Activated CD4-positive, alpha-beta T cell treated with anti-CD3 and anti-CD28 coated beads for 4 hours (primary cell): ENCODE data around the gene SCRN3.
"Not testable (repeated sequence)": the region's sequence is repeated elsewhere in the genome, so short reads cannot be mapped to it uniquely, and the experiment has no call there.

ENCODE experiments used
- DNase-seq, 2 donors: peaks; one replicate each; pipeline ENCODE4 v3.0.0-alpha.2; 2020

SCRN3 gene

DNA sequence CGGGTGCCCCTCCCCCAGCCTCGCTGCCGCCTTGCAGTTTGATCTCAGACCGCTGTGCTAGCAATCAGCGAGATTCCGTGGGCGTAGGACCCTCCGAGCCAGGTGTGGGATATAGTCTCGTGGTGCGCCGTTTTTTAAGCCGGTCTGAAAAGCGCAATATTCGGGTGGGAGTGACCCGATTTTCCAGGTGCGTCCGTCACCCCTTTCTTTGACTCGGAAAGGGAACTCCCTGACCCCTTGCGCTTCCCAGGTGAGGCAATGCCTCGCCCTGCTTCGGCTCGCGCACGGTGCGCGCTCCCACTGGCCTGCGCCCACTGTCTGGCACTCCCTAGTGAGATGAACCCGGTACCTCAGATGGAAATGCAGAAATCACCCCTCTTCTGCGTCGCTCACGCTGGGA, 14.5 kb downstream of the SCRN3 start:
- DNase-seq: not testable (repeated sequence)

DNA sequence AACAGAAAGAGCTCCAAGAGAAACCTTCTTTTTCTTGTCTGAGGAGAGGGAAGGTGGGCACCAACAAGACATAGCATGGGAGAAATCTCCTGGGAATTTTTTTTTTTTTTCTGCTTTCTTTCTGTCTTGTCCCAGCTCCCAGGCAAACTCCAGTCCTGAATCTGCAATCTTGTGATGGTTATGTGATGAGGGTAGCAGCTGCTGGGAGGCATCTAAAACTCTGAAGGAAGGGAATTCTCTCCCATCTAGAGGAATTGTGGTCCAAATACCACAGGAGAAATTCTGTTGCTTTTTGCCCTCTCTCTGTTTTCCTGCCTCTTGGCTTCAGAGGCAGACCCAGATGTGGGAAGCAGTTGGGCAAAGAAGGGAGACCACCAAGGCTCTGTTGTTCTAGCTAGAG, 16.7 kb downstream of the SCRN3 start:
- no peak for DNase-seq

DNA sequence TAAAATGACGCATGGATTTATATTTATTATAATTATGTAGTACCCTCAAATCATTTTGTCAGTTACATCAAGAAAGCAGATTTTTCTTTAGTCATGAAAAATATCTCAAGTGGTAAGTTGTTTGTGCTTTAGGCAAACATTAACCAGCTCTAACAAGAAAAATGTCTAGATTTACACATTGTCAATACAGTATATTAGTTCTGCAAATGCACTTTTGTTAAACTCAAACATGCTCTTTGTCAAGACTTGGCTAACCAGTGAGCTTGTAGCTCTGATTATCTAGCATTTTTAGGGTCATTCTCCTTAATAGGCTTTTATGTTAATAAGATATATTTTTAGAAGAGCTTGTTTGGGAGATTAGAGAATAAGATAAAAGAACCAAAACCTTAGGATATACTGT, 32.7 kb downstream of the SCRN3 start:
- DNase-seq: no peak

GRCh38 chr2:174430066-174430465, 34.5 kb downstream of the SCRN3 start:
- DNase-seq: no peak

DNA sequence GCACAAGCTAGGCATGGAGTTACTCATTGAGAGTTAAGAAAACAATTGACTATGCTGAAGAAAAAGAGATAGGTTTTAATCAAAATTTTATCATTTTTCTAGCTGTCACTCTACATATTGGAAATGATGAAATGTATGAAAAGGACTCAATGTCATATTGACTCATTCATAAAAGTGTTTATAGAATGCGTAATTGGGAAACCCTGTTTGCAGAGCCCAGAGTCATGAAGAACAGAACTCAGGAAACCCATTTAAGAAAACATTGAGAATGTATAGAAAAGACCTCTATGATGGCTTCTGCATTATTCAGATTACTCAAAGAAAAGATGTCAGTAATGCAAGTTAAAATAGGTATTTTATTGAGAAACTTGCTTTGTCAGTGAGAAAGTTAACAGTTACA, 36.4 kb downstream of the SCRN3 start:
- no peak for DNase-seq

DNA sequence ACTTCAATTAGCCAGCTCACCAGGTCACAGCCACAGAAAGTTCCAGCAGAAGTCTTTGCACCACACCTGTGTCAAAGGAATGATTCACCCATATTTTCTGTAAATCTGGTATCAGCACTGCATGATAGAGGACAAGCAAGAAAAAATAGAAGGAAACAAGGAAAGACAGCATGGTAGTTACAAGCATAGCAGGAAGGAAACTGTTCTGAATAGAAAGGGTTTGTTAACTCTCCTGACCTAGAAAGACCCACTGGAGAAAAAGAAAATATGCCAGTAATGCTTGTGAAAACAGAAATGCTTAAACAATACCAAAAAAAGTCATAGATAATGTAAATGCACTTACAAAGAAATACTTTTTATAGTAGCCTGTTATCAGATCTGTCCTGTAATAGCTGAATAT, 40.8 kb downstream of the SCRN3 start:
- no peak for DNase-seq

- DNase-seq: no peak
Observed at GRCh38 chr2:174438146-174438886, 42.8 kb downstream of the SCRN3 start.

DNA sequence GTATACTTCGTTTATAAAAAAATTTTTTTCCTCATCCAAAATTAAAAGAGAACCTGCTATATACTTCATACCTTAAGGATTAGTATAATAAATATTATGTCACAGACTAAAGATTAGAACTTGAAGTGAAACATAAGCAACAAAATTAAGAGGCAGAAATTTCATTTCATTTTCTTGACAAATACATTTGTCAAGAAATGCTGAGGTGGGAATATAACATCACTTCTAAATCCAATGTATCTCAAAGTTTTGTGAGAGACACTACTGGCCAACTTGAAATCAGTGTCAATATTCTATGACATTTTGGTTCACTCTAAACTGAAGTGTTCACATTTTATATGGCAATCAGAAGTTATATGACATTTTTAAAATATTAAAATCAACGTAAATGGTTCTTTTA, 43.8 kb downstream of the SCRN3 start:
- DNase-seq: no peak

DNA sequence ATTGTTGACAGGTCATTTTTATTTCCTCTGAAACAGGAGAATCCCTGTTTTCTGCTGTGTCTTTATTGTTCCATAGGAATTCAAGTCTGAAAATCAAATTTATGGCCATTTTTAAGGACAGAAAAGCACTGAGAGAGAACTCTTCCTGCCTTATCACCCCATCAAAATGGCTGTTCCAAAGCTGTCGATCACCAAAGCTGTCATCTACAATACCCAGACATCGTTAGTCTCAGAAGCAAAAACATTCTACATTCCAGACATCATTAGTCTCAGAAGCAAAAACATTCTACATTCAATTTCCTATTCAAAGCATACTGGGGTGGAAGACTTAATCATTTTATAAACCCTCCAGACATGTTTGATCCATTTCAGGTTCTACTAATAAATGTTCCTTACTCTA, 44.4 kb downstream of the SCRN3 start:
- no peak for DNase-seq

GRCh38 chr2:174442546-174443510, 47.3 kb downstream of the SCRN3 start:
- no peak for DNase-seq

DNA sequence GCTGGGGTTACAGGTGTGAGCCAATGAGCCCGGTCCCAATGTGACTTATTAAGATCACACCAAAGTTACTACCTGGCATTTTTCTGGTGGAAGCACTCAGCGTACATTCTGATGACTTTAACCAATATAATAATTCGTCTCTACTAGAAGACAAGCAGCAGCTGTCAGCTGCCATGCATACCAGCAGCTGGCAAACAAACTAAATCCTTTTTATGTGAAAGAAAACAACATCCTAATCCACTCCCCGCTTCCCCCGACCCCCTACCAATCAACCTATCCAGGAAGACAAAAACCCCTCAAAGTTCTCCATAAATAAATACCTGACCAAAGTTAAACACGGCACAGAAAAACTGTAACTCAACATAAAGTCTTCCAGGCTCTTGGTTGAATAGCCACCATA, 49.2 kb downstream of the SCRN3 start:
- DNase-seq: no peak

- no peak for DNase-seq
Observed at GRCh38 chr2:174445248-174445647, 49.7 kb downstream of the SCRN3 start.

- no peak for DNase-seq
Observed at GRCh38 chr2:174446531-174446930, 51.0 kb downstream of the SCRN3 start.

DNA sequence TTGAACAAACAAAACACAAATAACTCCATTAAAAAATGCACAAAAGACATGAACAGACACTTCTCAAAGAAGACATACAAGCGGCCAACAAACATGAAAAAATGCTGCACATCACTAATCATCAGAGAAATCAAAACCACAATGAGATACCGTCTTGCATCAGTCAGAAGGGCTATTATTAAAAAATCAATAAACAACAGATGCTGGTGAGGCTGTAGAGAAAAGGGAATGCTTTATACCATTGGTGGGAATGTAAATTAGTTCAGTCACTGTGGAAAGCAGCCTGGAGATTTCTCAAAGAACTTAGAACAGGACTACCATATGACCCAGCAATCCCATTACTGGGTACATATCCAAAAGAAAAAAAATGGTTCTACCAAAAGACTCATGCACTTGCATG, 53.5 kb downstream of the SCRN3 start:
- no peak for DNase-seq

- no peak for DNase-seq
Observed at GRCh38 chr2:174450021-174450816, 54.7 kb downstream of the SCRN3 start.

DNA sequence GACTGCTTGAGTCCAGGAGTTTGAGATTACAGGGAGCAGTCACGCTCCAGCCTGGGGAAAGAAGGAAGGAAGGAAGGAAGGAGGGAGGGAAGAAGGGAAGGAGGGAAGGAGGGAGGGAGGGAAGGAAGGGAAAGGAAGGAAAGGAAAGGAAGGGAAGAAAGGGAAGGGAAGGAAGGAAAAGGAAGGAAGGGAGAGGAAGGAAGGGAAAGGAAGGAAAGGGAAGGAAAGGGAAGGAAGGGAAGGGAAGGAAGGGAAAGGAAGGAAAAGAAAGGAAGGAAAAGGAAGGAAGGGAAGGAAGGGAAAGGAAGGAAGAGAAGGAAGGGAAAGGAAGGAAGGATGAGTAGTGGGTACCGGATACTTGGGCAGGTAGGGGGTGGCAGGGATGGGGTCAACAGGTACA, 59.0 kb downstream of the SCRN3 start:
- DNase-seq: no peak

- DNase-seq: no peak
Observed at GRCh38 chr2:174461221-174461620, 65.7 kb downstream of the SCRN3 start.

- no peak for DNase-seq
Observed at GRCh38 chr2:174465327-174465726, 69.8 kb downstream of the SCRN3 start.

DNA sequence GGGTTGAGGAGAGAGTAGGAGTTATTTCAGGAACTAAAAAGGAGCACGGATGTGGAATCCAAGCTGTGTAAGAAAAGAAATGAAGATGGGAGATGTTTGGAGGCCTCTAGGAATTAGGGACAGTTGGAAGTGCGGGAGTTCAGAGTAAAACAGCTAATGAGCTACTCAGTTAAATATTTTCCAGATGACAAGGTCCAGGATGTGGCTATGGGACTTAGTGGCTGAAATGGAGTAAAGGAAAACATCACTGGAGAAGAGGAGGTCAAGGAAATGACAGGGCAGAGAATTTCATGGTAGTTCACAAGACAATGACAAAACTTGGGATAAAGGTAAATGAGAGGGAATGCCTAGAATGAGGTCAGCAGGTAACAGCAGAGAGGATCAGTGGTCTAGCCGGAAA, 78.3 kb downstream of the SCRN3 start:
- no peak for DNase-seq

DNA sequence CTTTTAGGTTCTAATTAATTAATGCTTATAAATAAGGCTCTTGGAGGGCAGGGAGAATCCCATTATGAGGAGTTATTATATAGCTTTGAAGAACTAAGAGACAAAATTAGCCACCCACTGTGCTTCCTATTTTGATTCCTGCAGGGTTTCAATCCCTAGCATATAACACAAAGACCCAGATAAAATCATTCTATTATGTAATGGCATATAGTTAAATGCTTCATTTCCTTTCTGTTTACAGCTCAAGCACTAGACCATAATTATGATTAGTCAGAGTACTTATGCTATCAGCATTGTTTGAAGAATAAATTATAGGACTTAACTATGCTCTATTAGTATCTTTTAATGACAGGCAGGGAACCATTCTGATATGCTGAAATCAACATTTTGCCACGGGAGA, 82.2 kb downstream of the SCRN3 start:
- DNase-seq: no peak
